Muscle of leg (tissue), 11 donors: ENCODE data around the gene THEM4. TPM values are rescaled to one million over a fixed set of nuclear protein-coding genes. Genes with fewer than 3 reads are reported as not detected.

ENCODE experiments used
- DNase-seq: peaks from one replicate; pipeline ENCODE4 v3.0.0; 2013
- H3K27ac ChIP-seq: one replicate; pipeline ENCODE4 v1.5.1; 2013; ENCODE audit warnings: mild to moderate bottlenecking, low read length, control low read depth
- H3K27me3 ChIP-seq: one replicate; pipeline ENCODE4 v1.6.1; 2013; ENCODE audit warnings: low read length; ENCODE audit not compliant: control insufficient read depth, insufficient read depth
- H3K36me3 ChIP-seq: one replicate; pipeline ENCODE4 v1.6.1; 2013; ENCODE audit warnings: low read length; ENCODE audit not compliant: control insufficient read depth, insufficient read depth
- H3K4me1 ChIP-seq: one replicate; pipeline ENCODE4 v1.6.1; 2013; ENCODE audit warnings: low read length; ENCODE audit not compliant: control insufficient read depth, insufficient read depth
- H3K4me3 ChIP-seq: one replicate; pipeline ENCODE4 v1.5.1; 2013; ENCODE audit warnings: low read length, control low read depth
- H3K9me3 ChIP-seq: replicated peaks from 2 replicates; pipeline ENCODE4 v1.6.1; 2013; ENCODE audit warnings: low read depth, low read length; ENCODE audit not compliant: control insufficient read depth
- WGBS: methylation state at CpG from one replicate; pipeline ENCODE4 v1.1.5; 2013; ENCODE audit warnings: missing lambda C conversion rate; ENCODE audit not compliant: insufficient coverage; 5-methylcytosine and 5-hydroxymethylcytosine counted together
- polyA plus RNA-seq, 8 donors: library from polyadenylated mRNA; unstranded; fragments of 120-200 nt; gene quantifications; one replicate each; pipeline versions ENCODE4 v1.2.1 to v1.2.3, GENCODE V29; 2013; ENCODE audit warnings: inconsistent platforms in 1 of 8, low replicate concordance in 1 of 8; ENCODE audit not compliant: insufficient read length in 8 of 8, insufficient read depth in 1 of 8
- total RNA-seq: library from RNA; stranded (reverse); fragments of 120-200 nt; gene quantifications from one replicate; pipeline ENCODE4 v1.2.4, GENCODE V29; 2013

THEM4 gene
- total and polyA plus RNA-seq, 9 donors: 9.5 to 19.0 (median 11.0) TPM

DNA sequence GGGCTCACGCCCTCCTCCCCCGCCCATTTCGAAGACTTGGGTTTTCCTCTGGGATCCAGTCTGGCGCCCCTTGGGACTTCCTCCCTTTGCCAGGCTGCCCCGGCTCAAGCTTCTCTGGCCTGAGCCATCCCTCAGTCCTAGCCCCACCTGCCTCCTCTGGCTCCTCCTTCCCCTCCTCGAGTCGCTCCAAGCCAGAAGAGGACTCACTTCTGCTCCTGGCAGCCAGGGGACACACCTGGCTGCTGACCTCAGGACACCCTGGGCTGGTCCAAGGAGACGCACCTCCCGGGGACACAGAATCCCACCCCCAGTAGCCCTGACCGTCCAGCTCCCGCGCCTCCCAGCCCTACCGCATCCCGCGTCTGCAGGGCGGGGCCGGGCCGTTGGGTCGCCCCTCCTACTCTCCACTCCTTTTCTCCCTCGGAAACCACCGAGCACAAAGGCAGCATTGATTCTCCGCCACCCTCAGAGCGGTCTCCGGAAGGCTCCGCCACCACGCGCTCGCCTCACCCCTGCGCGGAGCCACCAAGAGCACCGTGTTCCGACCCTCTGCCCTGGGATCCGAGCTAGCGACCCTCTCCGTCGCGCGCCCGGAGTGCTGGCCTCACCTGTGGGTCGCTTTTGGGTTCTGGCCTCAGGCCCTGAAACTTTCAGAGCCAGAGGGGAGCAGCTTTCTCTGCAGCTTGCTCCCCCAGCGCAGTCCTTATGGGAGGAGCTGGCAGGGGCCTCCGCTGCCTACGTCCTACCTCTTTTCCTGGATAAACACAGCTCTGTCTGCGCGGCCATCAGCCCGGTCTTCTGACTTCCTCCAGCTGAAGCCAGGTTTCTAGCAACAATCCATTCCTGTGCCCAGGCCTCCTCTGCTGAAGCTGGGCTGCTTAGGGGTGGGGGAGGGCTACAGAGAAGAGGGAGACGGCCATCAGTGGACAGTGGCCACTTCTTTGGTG, 69.6 kb downstream of the THEM4 start, which contains the start of gene C2CD4D:
C2CD4D (minus strand) TSS at position 364 of the 947 bp plus-strand sequence. CDS start 831 bp downstream, outside the sequence.
- H3K4me1 ChIP-seq: peaks cover 21% of the 10 kb centered on the region
- no peak within 1 kb of the TSS for H3K27ac ChIP-seq
- H3K4me3 ChIP-seq: peak within 1 kb of the TSS; percentile 19
- no peaks in the 10 kb centered on the region for H3K36me3 ChIP-seq
- peaks cover 56% of the 10 kb centered on the region for H3K27me3 ChIP-seq
- H3K9me3 ChIP-seq: no peaks in the 10 kb centered on the region
- WGBS: 1% methylated on average over 43 of the region's 47 CpGs
- no peak for DNase-seq

DNA sequence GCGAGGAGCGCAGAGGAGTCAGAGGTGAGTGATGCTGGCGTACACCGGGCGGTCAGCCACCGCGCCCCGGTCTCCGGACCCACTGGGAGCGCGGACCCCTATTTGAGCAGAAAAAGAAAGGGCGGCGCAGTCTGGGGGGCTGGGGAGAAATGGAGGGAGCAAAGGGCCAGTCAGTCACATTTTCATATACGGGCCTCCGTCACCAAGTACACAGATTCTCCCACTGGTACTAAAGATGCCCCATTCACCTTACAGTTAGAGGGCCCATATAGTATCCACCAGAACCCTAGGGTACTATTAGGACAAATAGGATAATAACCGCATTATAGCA, 70.3 kb downstream of the THEM4 start:
- H3K4me3 ChIP-seq: no peak overlapping the region
- H3K27me3 ChIP-seq: peaks cover 54% of the 10 kb centered on the region
- DNase-seq: no peak
- no peak overlapping the region for H3K27ac ChIP-seq
- 4% methylated on average over 12 of the region's 16 CpGs for WGBS
- H3K36me3 ChIP-seq: no peaks in the 10 kb centered on the region
- no peaks in the 10 kb centered on the region for H3K9me3 ChIP-seq
- peaks cover 21% of the 10 kb centered on the region for H3K4me1 ChIP-seq

DNA sequence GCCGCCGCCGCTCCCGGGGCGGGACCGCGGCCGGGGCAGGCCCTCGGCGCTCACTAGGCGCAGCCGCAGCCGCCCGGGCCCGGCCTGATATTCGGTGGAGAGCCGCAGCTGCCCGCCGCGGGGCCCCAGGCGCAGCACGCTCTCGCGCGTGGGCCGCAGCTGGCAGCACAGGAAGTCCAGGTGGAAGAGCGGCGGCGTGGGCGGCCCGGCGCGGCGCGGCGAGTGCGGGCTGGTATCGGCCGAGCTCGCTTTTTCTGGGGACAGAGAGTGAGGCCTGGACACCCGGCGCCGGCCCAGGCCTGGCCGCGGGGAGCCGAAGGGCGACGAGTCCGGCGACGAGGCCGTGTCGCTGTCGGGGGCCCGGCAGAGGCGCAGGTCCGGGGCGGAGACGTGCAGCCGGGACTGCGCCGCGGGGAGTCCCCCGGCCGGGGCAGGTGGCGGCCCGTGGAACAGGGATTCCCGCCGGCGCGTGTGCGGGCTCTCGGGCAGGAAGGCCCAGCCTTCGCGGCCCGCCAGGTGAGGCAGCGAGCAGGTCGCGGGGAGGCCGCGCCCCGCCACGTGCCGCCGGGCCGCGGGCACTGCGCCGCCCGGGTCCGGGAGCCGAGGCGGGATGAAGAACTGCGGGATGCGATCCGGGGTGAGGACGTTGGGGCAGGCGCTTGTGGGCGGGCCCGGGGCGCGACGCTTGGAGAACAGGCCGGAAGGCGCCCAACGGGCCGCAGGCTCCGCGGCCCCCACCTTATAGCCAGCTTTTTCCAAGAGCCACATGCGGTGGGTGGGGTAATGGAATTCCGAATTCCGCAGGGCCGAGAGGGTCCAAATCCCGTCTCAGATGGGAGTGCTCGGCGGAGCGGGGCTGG, 70.9 kb downstream of the THEM4 start:
- Histone ChIP-seq H3K27me3 (peaks cover 54% of the 10 kb centered on the region), H3K36me3 (no peaks in the 10 kb centered on the region), H3K27ac (no peak overlapping the region)

DNA sequence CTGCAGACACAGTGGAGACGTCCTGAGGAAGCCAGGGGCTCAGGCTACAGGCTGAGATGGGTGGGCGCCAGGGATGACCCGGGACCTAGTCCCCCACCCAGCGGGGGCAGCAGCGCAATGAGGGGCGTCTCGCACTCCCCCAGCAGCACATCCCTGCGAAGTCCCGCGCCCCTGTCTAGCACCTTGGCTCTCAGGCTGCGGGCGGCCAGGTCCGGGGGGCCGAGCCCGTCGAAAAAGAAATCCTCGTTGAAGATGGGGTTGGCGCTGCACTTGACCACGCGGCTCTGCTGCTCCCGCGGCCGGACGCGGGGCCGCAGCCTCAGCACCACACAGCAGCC, 71.5 kb downstream of the THEM4 start:
- WGBS: 3% methylated on average over 26 of the region's 26 CpGs
- H3K27me3 ChIP-seq: peaks cover 52% of the 10 kb centered on the region
- DNase-seq: no peak
- H3K27ac ChIP-seq: no peak overlapping the region
- no peak overlapping the region for H3K4me3 ChIP-seq
- H3K36me3 ChIP-seq: no peaks in the 10 kb centered on the region
- peaks cover 27% of the 10 kb centered on the region for H3K4me1 ChIP-seq
- H3K9me3 ChIP-seq: no peaks in the 10 kb centered on the region

More for the DNA sequence above, 70.9 kb downstream of the THEM4 start:
- Histone ChIP-seq H3K4me3 (no peak overlapping the region), H3K9me3 (no peaks in the 10 kb centered on the region), H3K4me1 (peaks cover 22% of the 10 kb centered on the region)
- under 1% methylated on average over 107 of the region's 117 CpGs for WGBS
- no peak for DNase-seq

DNA sequence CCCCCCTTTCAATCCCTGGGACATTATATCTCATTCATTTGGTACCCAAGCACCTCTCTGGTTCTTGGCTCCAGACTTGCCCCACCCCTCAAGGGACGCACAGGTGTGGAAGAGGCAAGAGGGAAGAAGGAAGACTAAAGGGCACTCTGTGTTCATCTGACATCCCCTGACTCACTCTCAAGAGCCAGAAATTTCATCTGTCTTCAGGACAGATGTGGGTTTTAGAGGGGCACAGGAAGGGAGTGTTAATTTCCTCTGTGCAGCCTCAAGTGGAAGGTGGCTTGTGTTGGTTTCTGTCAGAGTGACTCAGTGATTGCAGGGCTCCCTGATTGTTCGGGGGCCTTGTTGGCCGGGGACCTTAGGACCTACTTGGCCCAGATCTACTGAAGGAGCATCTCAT, 72.1 kb downstream of the THEM4 start:
- H3K4me1 ChIP-seq: peaks cover 31% of the 10 kb centered on the region
- no peaks in the 10 kb centered on the region for H3K36me3 ChIP-seq
- no peak for DNase-seq
- H3K27me3 ChIP-seq: peaks cover 51% of the 10 kb centered on the region
- no peaks in the 10 kb centered on the region for H3K9me3 ChIP-seq
- no peak overlapping the region for H3K27ac ChIP-seq
- no peak overlapping the region for H3K4me3 ChIP-seq
- 80% methylated on average over 2 of the region's 3 CpGs for WGBS

DNA sequence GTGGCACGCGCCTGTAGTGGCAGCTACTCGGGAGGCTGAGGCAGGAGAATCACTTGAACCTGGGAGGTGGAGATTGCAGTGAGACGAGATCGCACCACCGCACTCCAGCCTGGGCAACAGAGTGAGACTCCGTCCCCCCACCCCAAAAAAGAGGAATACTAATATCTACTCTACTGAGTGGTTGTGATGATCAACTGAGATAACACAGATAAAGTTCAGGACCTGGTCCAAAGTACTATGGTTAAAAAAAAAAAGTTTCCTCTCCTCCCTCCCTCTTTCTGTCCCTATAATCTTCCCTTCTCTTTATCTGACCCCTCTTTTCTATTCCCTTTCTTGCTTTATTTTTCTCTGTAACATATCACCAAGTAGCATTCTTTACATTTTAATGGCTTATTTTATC, 73.7 kb downstream of the THEM4 start:
- H3K4me3 ChIP-seq: no peak overlapping the region
- H3K27ac ChIP-seq: no peak overlapping the region
- no peaks in the 10 kb centered on the region for H3K9me3 ChIP-seq
- no CpG with 5 or more reads among the region's 7 CpGs for WGBS
- DNase-seq: no peak
- peaks cover 44% of the 10 kb centered on the region for H3K27me3 ChIP-seq
- H3K36me3 ChIP-seq: no peaks in the 10 kb centered on the region
- H3K4me1 ChIP-seq: peaks cover 38% of the 10 kb centered on the region

DNA sequence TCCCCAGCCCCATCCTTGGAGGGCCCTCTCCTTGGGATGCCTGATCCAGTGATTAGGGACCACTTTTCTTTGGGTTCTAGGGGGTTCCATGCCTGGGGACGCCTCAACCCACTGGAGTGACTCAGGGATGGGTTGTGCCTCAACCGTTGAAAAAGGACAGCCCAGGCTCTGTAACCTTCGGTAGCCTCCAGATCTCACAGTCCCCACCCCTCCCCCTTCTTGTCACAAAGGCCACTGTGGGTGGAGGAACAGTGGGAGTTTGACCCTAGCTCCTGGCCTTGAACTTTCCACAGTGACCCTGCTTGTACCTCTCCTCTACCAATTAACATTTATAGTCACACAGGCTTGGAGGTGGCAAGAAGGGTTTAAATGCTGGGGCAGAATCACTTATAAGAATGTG, 75.1 kb downstream of the THEM4 start:
- no peak overlapping the region for H3K4me3 ChIP-seq
- peaks cover 36% of the 10 kb centered on the region for H3K4me1 ChIP-seq
- H3K36me3 ChIP-seq: no peaks in the 10 kb centered on the region
- peaks cover 30% of the 10 kb centered on the region for H3K27me3 ChIP-seq
- WGBS: no CpG with 5 or more reads among the region's 3 CpGs
- no peak overlapping the region for H3K27ac ChIP-seq
- H3K9me3 ChIP-seq: no peaks in the 10 kb centered on the region
- DNase-seq: no peak

DNA sequence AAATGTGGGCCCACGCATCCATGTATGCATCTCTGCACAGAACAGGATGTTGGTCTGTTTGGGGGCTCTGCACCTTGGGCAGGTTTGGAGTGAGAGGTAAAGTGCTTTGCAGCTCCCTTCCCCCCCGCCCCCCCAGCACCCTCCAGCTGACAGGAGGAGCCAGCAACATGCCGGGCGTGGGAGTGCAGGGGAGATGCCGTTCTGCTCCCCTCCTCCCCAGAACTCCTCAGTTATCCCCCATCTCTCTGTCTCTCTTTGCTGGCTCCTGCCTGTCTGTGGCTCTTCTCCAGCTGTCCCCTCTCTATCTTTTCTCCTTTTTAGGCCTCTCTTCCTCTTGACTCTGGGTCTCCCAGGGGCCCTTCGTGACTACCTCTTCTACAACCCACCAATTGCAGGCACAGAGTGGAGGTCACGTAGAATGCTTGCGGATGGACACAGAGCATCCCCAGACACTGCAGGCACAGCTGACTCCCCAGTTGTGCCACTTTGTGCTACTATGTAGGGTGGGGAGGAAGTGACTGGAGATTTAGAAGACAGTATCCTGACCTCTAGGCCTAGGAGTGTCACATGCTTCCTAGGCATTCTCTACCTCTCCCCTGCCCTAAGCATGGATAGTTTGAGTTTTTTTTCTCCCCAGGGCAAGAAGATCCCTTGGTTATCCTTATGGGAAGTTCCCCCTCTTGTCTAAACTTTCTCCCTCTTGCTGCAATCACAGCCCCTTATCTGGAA, 76.0 kb downstream of the THEM4 start:
- Histone ChIP-seq H3K36me3 (no peaks in the 10 kb centered on the region), H3K4me1 (peaks cover 33% of the 10 kb centered on the region), H3K27me3 (peaks cover 24% of the 10 kb centered on the region), H3K4me3 (no peak overlapping the region), H3K9me3 (no peaks in the 10 kb centered on the region), H3K27ac (no peak overlapping the region)
- WGBS: 47% methylated on average over 3 of the region's 8 CpGs
- DNase-seq: no peak

DNA sequence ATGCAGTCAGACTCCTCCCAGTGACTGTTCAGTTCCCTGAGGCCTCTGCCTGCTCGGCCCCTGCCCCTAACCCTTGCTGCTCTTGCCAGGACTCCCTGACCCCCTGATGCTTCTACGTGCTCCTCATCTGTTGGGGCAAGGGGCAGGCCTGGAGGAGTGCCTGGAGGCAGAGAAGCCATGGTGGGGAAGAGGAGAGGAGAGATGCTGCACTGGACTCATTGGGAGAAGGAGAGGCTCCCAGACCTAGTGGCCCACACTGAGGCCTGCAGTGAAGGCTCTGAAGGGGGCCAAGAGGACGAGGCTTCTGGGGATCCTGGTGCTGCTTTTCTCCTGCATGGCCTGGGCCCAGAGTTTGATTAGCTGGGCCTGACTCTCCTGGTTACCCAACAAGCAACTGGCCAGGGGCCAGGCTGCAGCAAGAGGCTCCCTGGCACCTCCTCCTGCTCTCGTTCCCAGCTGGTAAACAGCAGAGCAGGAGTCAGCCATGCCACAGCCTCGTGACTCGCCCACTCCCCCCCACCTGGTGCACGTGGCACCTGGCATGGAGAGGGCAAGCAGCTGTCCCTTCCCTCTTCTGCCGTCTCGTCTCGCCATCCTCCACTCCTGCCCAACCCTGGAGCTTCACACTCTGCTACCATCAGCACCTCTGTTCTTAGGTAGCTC, 76.9 kb downstream of the THEM4 start:
- H3K4me1 ChIP-seq: peaks cover 32% of the 10 kb centered on the region
- peak; percentile 69 for DNase-seq
- WGBS: 45% methylated on average over 7 of the region's 10 CpGs
- no peak overlapping the region for H3K27ac ChIP-seq
- H3K36me3 ChIP-seq: no peaks in the 10 kb centered on the region
- peaks cover 20% of the 10 kb centered on the region for H3K27me3 ChIP-seq
- H3K9me3 ChIP-seq: no peaks in the 10 kb centered on the region
- H3K4me3 ChIP-seq: no peak overlapping the region
